Hematopoietic multipotent progenitor cell treated with erythropoietin and hydrocortisone succinate and interleukin-3 and kit ligand, for 8 days (in vitro differentiated cells): ENCODE results near the gene TOMM40L.

ENCODE experiments used
- DNase-seq: peaks from one replicate; pipeline ENCODE4 v3.0.0-alpha.2; 2015

TOMM40L gene

GRCh38 chr1:161197560-161198193, 28.2 kb upstream of the TOMM40L start:
- DNase-seq = no peak

GRCh38 chr1:161198194-161198896, 27.5 kb upstream of the TOMM40L start:
- peak; percentile 46 for DNase-seq

- no peak for DNase-seq
These were observed 26.9 kb upstream of the TOMM40L start, which contains the start of gene ADAMTS4 for GRCh38 chr1:161198897-161199431. Gene ADAMTS4 (minus strand): TSS chr1:161199054. CDS start chr1:161198627, 427 bp downstream.

GRCh38 chr1:161199506-161200139, 26.2 kb upstream of the TOMM40L start:
- no peak for DNase-seq

GRCh38 chr1:161200421-161200991, 25.4 kb upstream of the TOMM40L start:
- DNase-seq = no peak

- DNase-seq = no peak
These were observed 24.6 kb upstream of the TOMM40L start for GRCh38 chr1:161200992-161201835.

GRCh38 chr1:161201836-161202712, 23.8 kb upstream of the TOMM40L start, which contains the start of gene NDUFS2:
Gene NDUFS2 (plus strand): TSS chr1:161202367. CDS start chr1:161202386, 19 bp downstream.
- DNase-seq = peak; percentile 99

- no peak for DNase-seq
These were observed 19.3 kb upstream of the TOMM40L start for GRCh38 chr1:161206411-161207140.

GRCh38 chr1:161207173-161207572, 18.7 kb upstream of the TOMM40L start:
- DNase-seq = no peak

GRCh38 chr1:161209790-161210409, 16.0 kb upstream of the TOMM40L start:
- DNase-seq = peak; percentile 78

- DNase-seq = no peak
These were observed 11.5 kb upstream of the TOMM40L start for GRCh38 chr1:161214369-161214768.

- DNase-seq = peak; percentile 35
These were observed 10.8 kb upstream of the TOMM40L start, which contains the start of gene FCER1G for GRCh38 chr1:161215076-161215475. Gene FCER1G (plus strand): TSS chr1:161215295. CDS start chr1:161215322, 27 bp downstream.

GRCh38 chr1:161216945-161217712, 8.7 kb upstream of the TOMM40L start:
- no peak for DNase-seq

GRCh38 chr1:161217831-161218230, 8.0 kb upstream of the TOMM40L start:
- no peak for DNase-seq

GRCh38 chr1:161218301-161219077, 7.4 kb upstream of the TOMM40L start:
- DNase-seq = no peak

- DNase-seq = no peak
These were observed 6.6 kb upstream of the TOMM40L start for GRCh38 chr1:161219078-161219892.

- DNase-seq = no peak
These were observed 5.9 kb upstream of the TOMM40L start for GRCh38 chr1:161220002-161220401.
